ENCODE data around the gene GSTA5.

DNA sequence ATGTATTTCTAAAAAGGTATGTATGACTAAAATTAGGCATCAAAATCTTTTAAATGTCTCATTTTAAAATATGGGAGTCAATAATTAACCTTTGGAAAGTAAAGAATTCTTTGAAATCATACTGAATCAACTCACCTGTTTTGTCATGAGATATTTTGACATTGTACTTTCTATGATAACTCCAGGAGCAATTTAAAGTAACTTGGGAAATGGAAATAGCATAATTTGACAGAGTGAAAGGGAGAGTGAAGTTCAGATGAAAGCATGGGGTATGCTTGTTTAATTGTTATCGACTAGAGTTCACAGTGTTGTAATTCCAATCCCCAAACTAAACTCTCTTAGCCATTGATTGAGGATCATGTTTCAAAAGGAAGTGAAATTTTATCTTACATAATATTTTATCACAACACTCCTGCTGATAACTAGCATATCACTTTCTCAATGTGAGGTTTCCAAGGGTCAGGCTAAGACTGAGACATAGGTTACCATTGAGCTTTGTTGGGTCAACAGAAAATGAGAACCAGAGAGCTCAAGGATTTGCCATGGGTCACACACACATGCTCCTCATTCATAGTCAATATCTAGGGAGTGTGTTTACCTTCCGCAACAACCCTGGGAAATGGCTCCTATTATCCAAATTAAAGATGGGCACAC lies 39.3 kb downstream of the GSTA5 start:
- TF ChIP-seq, protein P1, sequence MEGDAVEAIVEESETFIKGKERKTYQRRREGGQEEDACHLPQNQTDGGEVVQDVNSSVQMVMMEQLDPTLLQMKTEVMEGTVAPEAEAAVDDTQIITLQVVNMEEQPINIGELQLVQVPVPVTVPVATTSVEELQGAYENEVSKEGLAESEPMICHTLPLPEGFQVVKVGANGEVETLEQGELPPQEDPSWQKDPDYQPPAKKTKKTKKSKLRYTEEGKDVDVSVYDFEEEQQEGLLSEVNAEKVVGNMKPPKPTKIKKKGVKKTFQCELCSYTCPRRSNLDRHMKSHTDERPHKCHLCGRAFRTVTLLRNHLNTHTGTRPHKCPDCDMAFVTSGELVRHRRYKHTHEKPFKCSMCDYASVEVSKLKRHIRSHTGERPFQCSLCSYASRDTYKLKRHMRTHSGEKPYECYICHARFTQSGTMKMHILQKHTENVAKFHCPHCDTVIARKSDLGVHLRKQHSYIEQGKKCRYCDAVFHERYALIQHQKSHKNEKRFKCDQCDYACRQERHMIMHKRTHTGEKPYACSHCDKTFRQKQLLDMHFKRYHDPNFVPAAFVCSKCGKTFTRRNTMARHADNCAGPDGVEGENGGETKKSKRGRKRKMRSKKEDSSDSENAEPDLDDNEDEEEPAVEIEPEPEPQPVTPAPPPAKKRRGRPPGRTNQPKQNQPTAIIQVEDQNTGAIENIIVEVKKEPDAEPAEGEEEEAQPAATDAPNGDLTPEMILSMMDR (IDR thresholded peaks at IDR 0.05) = no peak
- no peak for TF ChIP-seq POLR2A (IDR thresholded peaks at IDR 0.05)

Measured in body of pancreas (tissue), 4 donors.